BLaER1 treated with 17β-estradiol and CSF1 and Interleukin-3, amounts not matched to agents 10 nM and 100 nM (cell line): Measurements from ENCODE around the gene SCN11A.

Experiments used
- H3K27ac ChIP-seq, 11 experiments: shearing (Covaris generic); formaldehyde crosslinking; 2 replicates each; pipeline ENCODE4 v1.8.1; 2022
- H3K27me3 ChIP-seq, 11 experiments: shearing (Covaris generic); formaldehyde crosslinking; 2 replicates each; pipeline ENCODE4 v1.8.1; 2022
- H3K36me3 ChIP-seq, 11 experiments: shearing (Covaris generic); formaldehyde crosslinking; 2 replicates each; pipeline ENCODE4 v1.8.1; 2022
- H3K4me1 ChIP-seq, 10 experiments: shearing (Covaris generic); formaldehyde crosslinking; 2 replicates each; pipeline ENCODE4 v1.8.1; 2022
- H3K4me2 ChIP-seq, 11 experiments: shearing (Covaris generic); formaldehyde crosslinking; 2 replicates each; pipeline ENCODE4 v1.8.1; 2022
- H3K4me3 ChIP-seq, 10 experiments: shearing (Covaris generic); formaldehyde crosslinking; 2 replicates each; pipeline ENCODE4 v1.8.1; 2022
- H3K9ac ChIP-seq, 11 experiments: shearing (Covaris generic); formaldehyde crosslinking; 2 replicates each; pipeline ENCODE4 v1.8.1; 2022
- H3K9me3 ChIP-seq, 11 experiments: shearing (Covaris generic); formaldehyde crosslinking; replicated peaks in 1 of 11; 2 replicates each; pipeline ENCODE4 v1.8.1; 2022
- H4K20me1 ChIP-seq, 11 experiments: shearing (Covaris generic); formaldehyde crosslinking; 2 replicates each; pipeline ENCODE4 v1.8.1; 2022
- Cebpa-rat ChIP-seq, 11 experiments: shearing (Covaris generic); IDR thresholded peaks; 2 replicates each; pipeline ENCODE4 v1.8.1; 2022

The SCN11A gene

GRCh38 chr3:39096775-39097174 is 45.0 kb upstream of the SCN11A start:
- Histone ChIP-seq H3K27me3 (no peaks in the 10 kb centered on the region), H3K4me3 (no peak overlapping the region), H3K36me3 (peaks cover 89 to 100% (median 92%) of the 10 kb centered on the region in 11 experiments), H3K9ac (no peak overlapping the region), H3K27ac (no peak overlapping the region), H3K9me3 (no peaks in the 10 kb centered on the region), H4K20me1 (peaks cover 12 to 58% (median 43%) of the 10 kb centered on the region in 11 experiments; a peak in 20 of 22 replicates), H3K4me1 (peaks cover 0 to 4% (median 0%) of the 10 kb centered on the region in 10 experiments; a peak in 1 of 20 replicates), H3K4me2 (no peak overlapping the region)
- no peak for TF ChIP-seq Cebpa-rat (IDR thresholded peaks at IDR 0.05)

GRCh38 chr3:39095778-39096177 is 44.0 kb upstream of the SCN11A start:
- Histone ChIP-seq H4K20me1 (peaks cover 2 to 48% (median 33%) of the 10 kb centered on the region in 11 experiments; a peak in 18 of 22 replicates), H3K4me3 (no peak overlapping the region), H3K36me3 (peaks cover 96 to 100% (median 98%) of the 10 kb centered on the region in 11 experiments), H3K4me2 (no peak overlapping the region), H3K4me1 (no peaks in the 10 kb centered on the region), H3K27ac (no peak overlapping the region), H3K27me3 (no peaks in the 10 kb centered on the region), H3K9ac (no peak overlapping the region), H3K9me3 (no peaks in the 10 kb centered on the region)
- no peak for TF ChIP-seq Cebpa-rat (IDR thresholded peaks at IDR 0.05)

- Histone ChIP-seq H3K4me3 (no peak overlapping the region), H3K27me3 (no peaks in the 10 kb centered on the region), H3K9ac (no peak overlapping the region), H3K4me1 (no peaks in the 10 kb centered on the region), H3K36me3 (peaks cover 92 to 100% (median 97%) of the 10 kb centered on the region in 11 experiments), H3K9me3 (no peaks in the 10 kb centered on the region), H4K20me1 (peaks cover 0 to 41% (median 26%) of the 10 kb centered on the region in 11 experiments; a peak in 17 of 22 replicates), H3K27ac (no peak overlapping the region), H3K4me2 (no peak overlapping the region)
- no peak for TF ChIP-seq Cebpa-rat (IDR thresholded peaks at IDR 0.05)
Observed at GRCh38 chr3:39094851-39095677, 43.3 kb upstream of the SCN11A start.

- Histone ChIP-seq H3K4me2 (no peak overlapping the region), H3K9me3 (no peaks in the 10 kb centered on the region), H3K27ac (no peak overlapping the region)
Observed at GRCh38 chr3:39090922-39091321, 39.2 kb upstream of the SCN11A start.

DNA sequence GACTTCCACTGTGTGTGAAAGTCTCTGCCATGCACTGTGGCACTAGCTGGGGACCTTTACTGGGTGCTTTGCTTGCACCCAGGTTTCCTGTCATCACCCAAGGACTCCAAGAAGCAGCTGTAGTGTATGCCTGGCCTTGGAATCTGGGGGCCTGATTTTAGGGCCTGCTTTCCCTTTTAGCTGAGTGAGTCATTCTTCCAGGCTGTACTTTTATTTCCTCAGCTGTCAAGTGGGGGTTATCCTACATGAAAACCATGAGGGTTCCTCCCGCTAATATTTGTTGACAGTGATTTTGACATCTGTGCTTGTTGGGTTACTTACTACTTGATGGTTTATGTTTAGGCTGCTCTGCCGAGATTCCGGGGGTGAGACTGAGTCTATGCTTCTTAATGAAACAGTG is 37.1 kb upstream of the SCN11A start:
- Histone ChIP-seq H3K27ac (no peak overlapping the region), H3K27me3 (no peaks in the 10 kb centered on the region), H4K20me1 (peaks cover 0 to under 1% (median 0%) of the 10 kb centered on the region in 11 experiments; a peak in 1 of 22 replicates), H3K9me3 (no peaks in the 10 kb centered on the region), H3K36me3 (peaks cover 67 to 100% (median 80%) of the 10 kb centered on the region in 11 experiments), H3K4me1 (peaks cover 12 to 21% (median 18%) of the 10 kb centered on the region in 10 experiments), H3K4me3 (no peak overlapping the region), H3K4me2 (no peak overlapping the region), H3K9ac (no peak overlapping the region)
- no peak for TF ChIP-seq Cebpa-rat (IDR thresholded peaks at IDR 0.05)

More at GRCh38 chr3:39090922-39091321, 39.2 kb upstream of the SCN11A start:
- Histone ChIP-seq H3K4me3 (no peak overlapping the region), H3K27me3 (no peaks in the 10 kb centered on the region), H3K4me1 (peaks cover 8 to 14% (median 10%) of the 10 kb centered on the region in 10 experiments), H4K20me1 (peaks cover 0 to 7% (median 0%) of the 10 kb centered on the region in 11 experiments; a peak in 3 of 22 replicates), H3K9ac (no peak overlapping the region), H3K36me3 (peaks cover 79 to 100% (median 93%) of the 10 kb centered on the region in 11 experiments)
- TF ChIP-seq Cebpa-rat (IDR thresholded peaks at IDR 0.05) = no peak

GRCh38 chr3:39088456-39088855 is 36.7 kb upstream of the SCN11A start:
- Histone ChIP-seq H3K36me3 (peaks cover 63 to 100% (median 79%) of the 10 kb centered on the region in 11 experiments), H3K9me3 (no peaks in the 10 kb centered on the region)
- TF ChIP-seq Cebpa-rat (IDR thresholded peaks at IDR 0.05) = no peak

GRCh38 chr3:39086144-39086543 is 34.4 kb upstream of the SCN11A start:
- H3K9ac ChIP-seq = no peak overlapping the region

More at GRCh38 chr3:39088456-39088855, 36.7 kb upstream of the SCN11A start:
- no peak overlapping the region for H3K4me3 ChIP-seq
- H3K4me2 ChIP-seq = no peak overlapping the region
- H3K9ac ChIP-seq = no peak overlapping the region
- H3K4me1 ChIP-seq = peaks cover 12 to 21% (median 18%) of the 10 kb centered on the region in 10 experiments
- no peaks in the 10 kb centered on the region; a peak in 1 of 22 replicates for H4K20me1 ChIP-seq
- no peak overlapping the region for H3K27ac ChIP-seq
- no peaks in the 10 kb centered on the region for H3K27me3 ChIP-seq

DNA sequence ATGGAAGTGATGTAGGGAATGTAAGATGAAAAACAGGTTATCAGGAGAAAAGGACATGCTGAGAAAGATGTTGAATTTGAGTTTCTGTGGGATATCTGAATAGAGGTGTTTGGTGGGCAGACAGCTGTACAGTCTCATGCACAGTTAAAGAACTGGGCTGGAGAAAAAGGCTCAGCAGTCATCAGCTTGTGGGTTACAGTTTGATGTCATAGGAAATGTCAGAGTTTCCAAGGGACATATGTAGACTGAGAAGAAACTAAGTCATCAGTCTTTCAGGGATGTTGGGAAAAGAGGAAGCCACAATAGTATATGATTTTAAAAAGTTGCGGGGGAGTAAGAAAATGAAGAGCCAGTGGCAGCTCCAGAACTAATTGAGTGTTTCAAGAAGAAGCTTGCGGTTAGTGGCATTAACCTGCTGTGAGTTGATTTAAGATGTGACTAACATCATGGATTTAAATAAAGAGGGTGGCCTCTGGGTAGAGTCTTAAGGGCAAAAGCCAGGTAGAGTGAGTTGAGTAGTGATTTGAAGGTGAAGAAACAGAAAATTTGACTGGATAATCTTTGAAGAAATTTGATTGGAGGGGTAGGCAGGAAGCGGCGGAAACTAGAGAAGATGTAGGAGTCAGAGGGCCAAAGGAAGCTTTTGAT is 31.0 kb upstream of the SCN11A start:
- Histone ChIP-seq H4K20me1 (no peaks in the 10 kb centered on the region; a peak in 1 of 22 replicates), H3K4me1 (peaks cover 20 to 31% (median 25%) of the 10 kb centered on the region in 10 experiments), H3K36me3 (peaks cover 31 to 86% (median 56%) of the 10 kb centered on the region in 11 experiments), H3K4me2 (peak overlapping the region in 2 of 11 experiments; percentile 34 to 45; a peak in 4 of 22 replicates), H3K27me3 (no peaks in the 10 kb centered on the region), H3K27ac (no peak overlapping the region), H3K4me3 (no peak overlapping the region), H3K9ac (no peak overlapping the region), H3K9me3 (no peaks in the 10 kb centered on the region)
- TF ChIP-seq Cebpa-rat (IDR thresholded peaks at IDR 0.05) = no peak

More at GRCh38 chr3:39086144-39086543, 34.4 kb upstream of the SCN11A start:
- Histone ChIP-seq H3K9me3 (no peaks in the 10 kb centered on the region), H4K20me1 (no peaks in the 10 kb centered on the region; a peak in 1 of 22 replicates), H3K4me2 (peak overlapping the region; percentile 1 to 70 (median 46); a peak in 20 of 22 replicates), H3K27me3 (no peaks in the 10 kb centered on the region), H3K36me3 (peaks cover 51 to 90% (median 70%) of the 10 kb centered on the region in 11 experiments), H3K4me3 (no peak overlapping the region), H3K4me1 (peaks cover 14 to 31% (median 20%) of the 10 kb centered on the region in 10 experiments), H3K27ac (peak overlapping the region in 5 of 11 experiments; percentile 1 to 41 (median 13); a peak in 5 of 22 replicates)
- TF ChIP-seq Cebpa-rat (IDR thresholded peaks at IDR 0.05) = no peak

DNA sequence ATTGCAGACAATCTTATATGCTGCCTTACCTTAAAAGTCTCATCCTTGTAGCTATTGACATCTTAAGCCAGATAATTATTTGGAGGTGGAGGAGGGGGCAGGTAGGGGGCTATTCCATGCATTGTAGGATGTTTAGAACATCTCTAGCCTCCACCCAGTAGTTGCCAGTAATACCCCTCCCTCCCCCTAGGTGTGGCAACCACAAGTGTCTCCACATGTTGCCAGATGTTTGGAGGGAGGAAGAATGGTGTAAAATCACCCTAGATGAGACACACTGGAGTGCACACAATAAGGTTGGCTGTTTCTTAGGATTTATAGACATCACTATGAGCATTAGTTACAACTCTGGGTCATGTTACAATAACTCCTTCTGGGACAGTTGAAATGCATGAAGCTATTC is 28.3 kb upstream of the SCN11A start:
- Histone ChIP-seq H3K4me2 (no peak overlapping the region), H3K9me3 (no peaks in the 10 kb centered on the region), H3K27ac (no peak overlapping the region), H3K27me3 (no peaks in the 10 kb centered on the region), H3K4me1 (peaks cover 0 to 16% (median 8%) of the 10 kb centered on the region in 10 experiments; a peak in 13 of 20 replicates), H3K4me3 (no peak overlapping the region), H4K20me1 (no peaks in the 10 kb centered on the region; a peak in 1 of 22 replicates), H3K36me3 (peaks cover 44 to 92% (median 66%) of the 10 kb centered on the region in 11 experiments), H3K9ac (no peak overlapping the region)
- TF ChIP-seq Cebpa-rat (IDR thresholded peaks at IDR 0.05) = no peak
